AG04450 (cell line): Measurements from ENCODE around the gene SETD7. TPM values are rescaled to one million over a fixed set of nuclear protein-coding genes. Genes with fewer than 3 reads are reported as not detected.

Experiments
- CTCF ChIA-PET: fragments of 300-600, 350-600 bp; formaldehyde crosslinking; extraction: SDS; loops from one replicate; lab custom pipeline; 2022; ENCODE audit warnings: antibody characterized with exemption, inconsistent platforms; lab: Charles Lee
- POLR2A ChIA-PET: fragments of 350-600 bp; formaldehyde crosslinking; extraction: SDS; loops from one replicate; lab custom pipeline; 2021; ENCODE audit warnings: antibody characterized with exemption, inconsistent platforms; lab: Yijun Ruan, JAX
- DNase-seq: peaks from one replicate; pipeline ENCODE4 v3.0.0-alpha.2; 2011; ENCODE audit warnings: low read depth, low spot score
- H3K27ac ChIP-seq: one replicate; pipeline ENCODE4 v1.5.1; 2012; ENCODE audit warnings: low read depth, low read length, control low read depth
- H3K27me3 ChIP-seq: one replicate; pipeline ENCODE4 v1.6.0; 2012; ENCODE audit warnings: low read length; ENCODE audit not compliant: control insufficient read depth, insufficient read depth
- H3K4me3 ChIP-seq: 2 replicates; pipeline ENCODE4 v1.5.1; 2011; ENCODE audit warnings: mild to moderate bottlenecking, low read depth, low read length, control low read depth
- H3K9me3 ChIP-seq: 2 replicates; pipeline ENCODE4 v1.5.1; 2012; ENCODE audit warnings: low read length; ENCODE audit not compliant: control insufficient read depth, insufficient read depth
- CTCF ChIP-seq: IDR thresholded peaks from 2 replicates; pipeline ENCODE4 v1.5.1; 2011; ENCODE audit warnings: low read depth, low read length, control low read depth, inconsistent platforms
- polyA plus RNA-seq: library from polyadenylated mRNA; depleted of rRNA; stranded (reverse); fragments of >200 nt; gene quantifications from 2 replicates; pipeline ENCODE4 v1.2.3, GENCODE V29; 2011

SETD7 gene
- polyA plus RNA-seq, 1 experiment, result 21.5 TPM

- Histone ChIP-seq H3K27ac (no peak overlapping the region), H3K4me3 (no peak overlapping the region), H3K27me3 (peaks cover 32% of the 10 kb centered on the region), H3K9me3 (no peaks in the 10 kb centered on the region)
- POLR2A ChIA-PET, result no interaction called here
- TF ChIP-seq CTCF, result no peak
- no peak for DNase-seq
- CTCF ChIA-PET, result interaction anchor here (1.8 kb wide), 1 partner anchor 61 kb away, joined by 5 read pairs; no protein-coding TSS in a partner anchor
These were observed 2.4 kb upstream of the SETD7 start for GRCh38 chr4:139558235-139559088.

GRCh38 chr4:139557556-139558110 is 1.6 kb upstream of the SETD7 start:
- ChIA-PET CTCF (interaction anchor here (1.4 to 2.0 kb wide), 4 partner anchors 12 to 94 kb away, joined by 3 to 7 read pairs (median 6); no protein-coding TSS in a partner anchor), POLR2A (interaction anchor here (0.8 to 2.2 kb wide), 2 partner anchors 28 to 46 kb away, joined by 5 to 9 read pairs; no protein-coding TSS in a partner anchor)
- Histone ChIP-seq H3K9me3 (no peaks in the 10 kb centered on the region), H3K27me3 (peaks cover 30% of the 10 kb centered on the region), H3K27ac (no peak overlapping the region), H3K4me3 (peak overlapping the region; percentile 89; the same call in 1 of the 2 replicates)
- TF ChIP-seq CTCF, result no peak
- DNase-seq, result no peak

- ChIA-PET POLR2A (interaction anchor here (0.8 to 2.2 kb wide), 2 partner anchors 28 to 46 kb away, joined by 5 to 9 read pairs; no protein-coding TSS in a partner anchor), CTCF (interaction anchor here (1.2 to 2.0 kb wide), 5 partner anchors 12 to 94 kb away, joined by 3 to 7 read pairs (median 5); no protein-coding TSS in a partner anchor)
- H3K27ac ChIP-seq, result peak overlapping the region; percentile 70
These were observed 921 bp upstream of the SETD7 start for GRCh38 chr4:139556724-139557555.

GRCh38 chr4:139555705-139556070 is 331 bp downstream of the SETD7 start:
- POLR2A ChIA-PET, result interaction anchor here (1.0 to 2.2 kb wide), 3 partner anchors 11 to 103 kb away, joined by 3 to 9 read pairs (median 4); no protein-coding TSS in a partner anchor
- TF ChIP-seq CTCF, result no peak
- DNase-seq, result no peak

More at GRCh38 chr4:139556724-139557555, 921 bp upstream of the SETD7 start:
- no peaks in the 10 kb centered on the region for H3K9me3 ChIP-seq
- H3K4me3 ChIP-seq, result peak overlapping the region; percentile 89
- H3K27me3 ChIP-seq, result peaks cover 29% of the 10 kb centered on the region
- DNase-seq, result no peak
- no peak for TF ChIP-seq CTCF

More at GRCh38 chr4:139555705-139556070, 331 bp downstream of the SETD7 start:
- H3K27me3 ChIP-seq, result peaks cover 29% of the 10 kb centered on the region
- H3K4me3 ChIP-seq, result peak overlapping the region; percentile 89
- CTCF ChIA-PET, result interaction anchor here (0.9 to 2.0 kb wide), 2 partner anchors 30 to 48 kb away, joined by 3 to 7 read pairs; no protein-coding TSS in a partner anchor
- no peaks in the 10 kb centered on the region for H3K9me3 ChIP-seq
- peak overlapping the region; percentile 70 for H3K27ac ChIP-seq
